ENCODE results near the gene CNN2.

GRCh38 chr19:1082928-1083816 lies 56.8 kb downstream of the CNN2 start:
- no peak for TF ChIP-seq CTCF (IDR thresholded peaks at IDR 0.05)
- no peak for TF ChIP-seq POLR2A (IDR thresholded peaks at IDR 0.05)
- TF ChIP-seq POLR2AphosphoS5 (IDR thresholded peaks at IDR 0.05; ENCODE audit: insufficient read depth in 1 of 2, low read depth in 1 of 2), result no peak

Measured in vagina (tissue), 2 donors.